Transverse colon (tissue), 4 donors: ENCODE results near the gene MAGI2.

Source experiments
- EP300 ChIP-seq: sonication (generic); formaldehyde crosslinking; IDR thresholded peaks from one replicate; pipeline ENCODE4 v1.6.1; 2017; ENCODE audit warnings: antibody characterized with exemption, low read depth
- POLR2A ChIP-seq: fragments of 450-650 bp; IDR thresholded peaks from one replicate; pipeline ENCODE4 v1.6.1; 2016; ENCODE audit warnings: antibody characterized with exemption, mild to moderate bottlenecking, moderate library complexity
- POLR2AphosphoS5 ChIP-seq, 3 donors: sonication (generic); formaldehyde crosslinking; IDR thresholded peaks; one replicate each; pipeline ENCODE4 v1.6.1; 2016; ENCODE audit warnings: antibody characterized with exemption in 3 of 3
- TF ChIP-seq, protein P1 (sequence below), 5 experiments: fragments of 200-600 bp in 3 of 5; fragments of 450-650 bp in 2 of 5; sonication (generic) in 3 of 5; IDR thresholded peaks; 1 replicate in 2 of 5; 2 replicates in 3 of 5; pipeline ENCODE4 v1.5.1; 2016 to 2017; ENCODE audit warnings: antibody characterized with exemption in 5 of 5, inconsistent platforms in 3 of 5, mild to moderate bottlenecking in 2 of 5, moderate library complexity in 1 of 5

GRCh38 chr7:79124331-79124730 is 329.1 kb downstream of the MAGI2 start:
- TF ChIP-seq, protein P1, sequence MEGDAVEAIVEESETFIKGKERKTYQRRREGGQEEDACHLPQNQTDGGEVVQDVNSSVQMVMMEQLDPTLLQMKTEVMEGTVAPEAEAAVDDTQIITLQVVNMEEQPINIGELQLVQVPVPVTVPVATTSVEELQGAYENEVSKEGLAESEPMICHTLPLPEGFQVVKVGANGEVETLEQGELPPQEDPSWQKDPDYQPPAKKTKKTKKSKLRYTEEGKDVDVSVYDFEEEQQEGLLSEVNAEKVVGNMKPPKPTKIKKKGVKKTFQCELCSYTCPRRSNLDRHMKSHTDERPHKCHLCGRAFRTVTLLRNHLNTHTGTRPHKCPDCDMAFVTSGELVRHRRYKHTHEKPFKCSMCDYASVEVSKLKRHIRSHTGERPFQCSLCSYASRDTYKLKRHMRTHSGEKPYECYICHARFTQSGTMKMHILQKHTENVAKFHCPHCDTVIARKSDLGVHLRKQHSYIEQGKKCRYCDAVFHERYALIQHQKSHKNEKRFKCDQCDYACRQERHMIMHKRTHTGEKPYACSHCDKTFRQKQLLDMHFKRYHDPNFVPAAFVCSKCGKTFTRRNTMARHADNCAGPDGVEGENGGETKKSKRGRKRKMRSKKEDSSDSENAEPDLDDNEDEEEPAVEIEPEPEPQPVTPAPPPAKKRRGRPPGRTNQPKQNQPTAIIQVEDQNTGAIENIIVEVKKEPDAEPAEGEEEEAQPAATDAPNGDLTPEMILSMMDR (IDR thresholded peaks at IDR 0.05) = no peak
- no peak for TF ChIP-seq POLR2A
- TF ChIP-seq POLR2AphosphoS5 (IDR thresholded peaks at IDR 0.05) = no peak
- no peak for TF ChIP-seq EP300
